ENCODE data around the gene GEMIN5. TPM values are rescaled to one million over a fixed set of nuclear protein-coding genes. Genes with fewer than 3 reads are reported as not detected.

Gene GEMIN5
- total and polyA plus RNA-seq, 2 of the 13 experiments (the other 11 are each of a cell fraction or from before 2014, with no cell fraction given) = 6.6 to 28.6 TPM

- no peak for TF ChIP-seq IRF9 (CRISPR knock-in tag; IDR thresholded peaks at IDR 0.05; ENCODE audit: borderline replicate concordance)
- TF ChIP-seq FOXC1 (CRISPR knock-in tag; IDR thresholded peaks at IDR 0.05; ENCODE audit: borderline replicate concordance) = no peak
- no peak for TF ChIP-seq ADNP (CRISPR knock-in tag; IDR thresholded peaks at IDR 0.05)
- no peak for TF ChIP-seq PREB (CRISPR knock-in tag; IDR thresholded peaks at IDR 0.05)
- no peak for TF ChIP-seq SP2 (CRISPR knock-in tag; IDR thresholded peaks at IDR 0.05)
- no peak for TF ChIP-seq U2AF2 (IDR thresholded peaks at IDR 0.05; ENCODE audit: low read depth, low read length)
- no peak for TF ChIP-seq MXD1 (CRISPR knock-in tag; IDR thresholded peaks at IDR 0.05)
- peak; percentile 78 for TF ChIP-seq ZNF331 (CRISPR knock-in tag; IDR thresholded peaks at IDR 0.05)
- TF ChIP-seq JDP2 (CRISPR knock-in tag; IDR thresholded peaks at IDR 0.05; ENCODE audit: borderline replicate concordance) = no peak; the same call in 1 of the 2 replicates
- TF ChIP-seq RFXANK (CRISPR knock-in tag; IDR thresholded peaks at IDR 0.05) = no peak
- no peak for TF ChIP-seq E2F1 (CRISPR knock-in tag; IDR thresholded peaks at IDR 0.05)
- TF ChIP-seq ARNT (IDR thresholded peaks at IDR 0.05) = no peak
- no peak for TF ChIP-seq ZNF790 (CRISPR knock-in tag; IDR thresholded peaks at IDR 0.05; ENCODE audit: borderline replicate concordance)
- TF ChIP-seq TFDP1 (CRISPR knock-in tag; IDR thresholded peaks at IDR 0.05; ENCODE audit: borderline replicate concordance) = peak; percentile 47; the same call in 1 of the 2 replicates
- no peak for TF ChIP-seq ZNF780A (CRISPR knock-in tag; IDR thresholded peaks at IDR 0.05)
- no peak for TF ChIP-seq MTERF4 (CRISPR knock-in tag; IDR thresholded peaks at IDR 0.05)
- peak; percentile 98 for TF ChIP-seq ZNF503 (CRISPR knock-in tag; IDR thresholded peaks at IDR 0.05)
- no peak for TF ChIP-seq NPAS2 (CRISPR knock-in tag; IDR thresholded peaks at IDR 0.05; ENCODE audit: borderline replicate concordance)
- no peak for TF ChIP-seq NFIB (CRISPR knock-in tag; IDR thresholded peaks at IDR 0.05; ENCODE audit: borderline replicate concordance)
- no peak for TF ChIP-seq ZNF616 (CRISPR knock-in tag; IDR thresholded peaks at IDR 0.05; ENCODE audit: low read depth)
Measured at GRCh38 chr5:154842689-154843530, 95.1 kb downstream of the GEMIN5 start (continued).

All from HepG2 (cell line).